ENCODE data around the gene ICAM1. TPM values are rescaled to one million over a fixed set of nuclear protein-coding genes. Genes with fewer than 3 reads are reported as not detected.

ICAM1 gene
- total RNA-seq, 1 experiment from 2014 or later, result 5.1 TPM

GRCh38 chr19:10285393-10285792 is 14.5 kb downstream of the ICAM1 start:
- no peak for DNase-seq
- Histone ChIP-seq H3K36me3 (no peaks in the 10 kb centered on the region), H3K9me3 (peaks cover 3% of the 10 kb centered on the region; the same call in 1 of the 2 replicates), H3K27me3 (peaks cover 17% of the 10 kb centered on the region), H3K4me3 (no peak overlapping the region)

GRCh38 chr19:10286803-10287737 is 16.1 kb downstream of the ICAM1 start, which contains the start of gene ICAM4:
TSS of gene ICAM4 (plus strand) at chr19:10286955. CDS start at chr19:10287013, 58 bp downstream.
- no peaks in the 10 kb centered on the region for H3K36me3 ChIP-seq
- H3K27me3 ChIP-seq, result peaks cover 34% of the 10 kb centered on the region
- DNase-seq, result no peak
- no peak within 1 kb of the TSS for H3K4me3 ChIP-seq
- peaks cover 3% of the 10 kb centered on the region; the same call in 1 of the 2 replicates for H3K9me3 ChIP-seq

- peaks cover 50% of the 10 kb centered on the region for H3K27me3 ChIP-seq
- no peak for DNase-seq
- peaks cover 3% of the 10 kb centered on the region; the same call in 1 of the 2 replicates for H3K9me3 ChIP-seq
- no peak overlapping the region; the same call in 1 of the 2 replicates for H3K4me3 ChIP-seq
- no peaks in the 10 kb centered on the region for H3K36me3 ChIP-seq
Measured at GRCh38 chr19:10288662-10289166, 17.8 kb downstream of the ICAM1 start.

GRCh38 chr19:10289167-10289835 is 18.4 kb downstream of the ICAM1 start:
- Histone ChIP-seq H3K4me3 (peak overlapping the region; percentile 18), H3K36me3 (no peaks in the 10 kb centered on the region), H3K9me3 (peaks cover 3% of the 10 kb centered on the region; the same call in 1 of the 2 replicates), H3K27me3 (peaks cover 56% of the 10 kb centered on the region)
- DNase-seq, result no peak

- Histone ChIP-seq H3K36me3 (no peaks in the 10 kb centered on the region), H3K27me3 (peaks cover 62% of the 10 kb centered on the region), H3K9me3 (peaks cover 3% of the 10 kb centered on the region; the same call in 1 of the 2 replicates), H3K4me3 (peak within 1 kb of the TSS; percentile 32)
- no peak for DNase-seq
Measured at GRCh38 chr19:10289836-10290356, 19.0 kb downstream of the ICAM1 start, which contains the start of gene ICAM5. TSS of gene ICAM5 (plus strand) at chr19:10289952. CDS start at chr19:10290044, 92 bp downstream.

GRCh38 chr19:10290357-10290875 is 19.5 kb downstream of the ICAM1 start:
- Histone ChIP-seq H3K27me3 (peaks cover 67% of the 10 kb centered on the region), H3K36me3 (no peaks in the 10 kb centered on the region)
- DNase-seq, result no peak

GRCh38 chr19:10290876-10291553 is 20.1 kb downstream of the ICAM1 start:
- peaks cover 3% of the 10 kb centered on the region; the same call in 1 of the 2 replicates for H3K9me3 ChIP-seq
- no peaks in the 10 kb centered on the region for H3K36me3 ChIP-seq
- H3K4me3 ChIP-seq, result peak overlapping the region; percentile 32
- H3K27me3 ChIP-seq, result peaks cover 73% of the 10 kb centered on the region
- peak; percentile 58 for DNase-seq

More at GRCh38 chr19:10290357-10290875, 19.5 kb downstream of the ICAM1 start:
- Histone ChIP-seq H3K9me3 (peaks cover 3% of the 10 kb centered on the region; the same call in 1 of the 2 replicates), H3K4me3 (peak overlapping the region; percentile 18)

GRCh38 chr19:10291554-10292205 is 20.8 kb downstream of the ICAM1 start:
- Histone ChIP-seq H3K36me3 (no peaks in the 10 kb centered on the region), H3K4me3 (peak overlapping the region; percentile 32), H3K27me3 (peaks cover 73% of the 10 kb centered on the region), H3K9me3 (peaks cover 3% of the 10 kb centered on the region; the same call in 1 of the 2 replicates)
- DNase-seq, result no peak

GRCh38 chr19:10292206-10292788 is 21.4 kb downstream of the ICAM1 start:
- peaks cover 3% of the 10 kb centered on the region; the same call in 1 of the 2 replicates for H3K9me3 ChIP-seq
- H3K36me3 ChIP-seq, result no peaks in the 10 kb centered on the region
- H3K27me3 ChIP-seq, result peaks cover 73% of the 10 kb centered on the region
- DNase-seq, result peak; percentile 78
- peak overlapping the region; percentile 32 for H3K4me3 ChIP-seq

- peaks cover 3% of the 10 kb centered on the region; the same call in 1 of the 2 replicates for H3K9me3 ChIP-seq
- no peak for DNase-seq
- H3K36me3 ChIP-seq, result no peaks in the 10 kb centered on the region
- peak overlapping the region; percentile 32 for H3K4me3 ChIP-seq
- peaks cover 73% of the 10 kb centered on the region for H3K27me3 ChIP-seq
Measured at GRCh38 chr19:10292789-10293636, 22.1 kb downstream of the ICAM1 start.

GRCh38 chr19:10293637-10294367 is 22.9 kb downstream of the ICAM1 start:
- DNase-seq, result no peak
- peaks cover 3% of the 10 kb centered on the region; the same call in 1 of the 2 replicates for H3K9me3 ChIP-seq
- H3K36me3 ChIP-seq, result no peaks in the 10 kb centered on the region
- peaks cover 72% of the 10 kb centered on the region for H3K27me3 ChIP-seq
- no peak overlapping the region for H3K4me3 ChIP-seq

- Histone ChIP-seq H3K27me3 (peaks cover 67% of the 10 kb centered on the region), H3K36me3 (no peaks in the 10 kb centered on the region), H3K9me3 (peaks cover under 1% of the 10 kb centered on the region; the same call in 1 of the 2 replicates), H3K4me3 (no peak overlapping the region)
- no peak for DNase-seq
Measured at GRCh38 chr19:10294368-10294697, 23.4 kb downstream of the ICAM1 start.

- peaks cover 56% of the 10 kb centered on the region for H3K27me3 ChIP-seq
- no peaks in the 10 kb centered on the region for H3K9me3 ChIP-seq
- no peak overlapping the region for H3K4me3 ChIP-seq
- no peaks in the 10 kb centered on the region for H3K36me3 ChIP-seq
- no peak for DNase-seq
Measured at GRCh38 chr19:10295305-10295846, 24.5 kb downstream of the ICAM1 start.
